ENCODE data around the gene PARP9. TPM values are rescaled to one million over a fixed set of nuclear protein-coding genes. Genes with fewer than 3 reads are reported as not detected.

Gene PARP9
- total RNA-seq, 1 donor from 2014 or later, result 11.1 TPM

DNA sequence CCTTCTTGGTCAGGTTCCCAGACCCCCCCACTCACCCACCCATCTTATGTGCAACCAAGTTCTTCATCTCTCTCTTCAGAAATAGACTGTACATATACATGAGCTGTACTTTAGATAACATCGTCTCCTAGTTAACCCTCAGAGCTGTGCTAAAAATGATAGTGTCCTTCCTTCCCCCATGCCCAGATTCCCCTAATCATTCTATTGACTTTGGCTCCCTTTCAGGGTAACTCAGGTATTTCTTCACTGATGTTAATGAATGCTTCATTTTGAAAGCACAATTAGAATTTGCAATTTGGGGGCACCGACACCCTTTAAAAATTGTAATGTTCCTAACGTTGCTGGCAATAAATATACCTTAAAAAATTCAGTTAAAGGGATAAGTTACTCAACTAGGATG lies 10.9 kb downstream of the PARP9 start:
- TF ChIP-seq, protein P1, sequence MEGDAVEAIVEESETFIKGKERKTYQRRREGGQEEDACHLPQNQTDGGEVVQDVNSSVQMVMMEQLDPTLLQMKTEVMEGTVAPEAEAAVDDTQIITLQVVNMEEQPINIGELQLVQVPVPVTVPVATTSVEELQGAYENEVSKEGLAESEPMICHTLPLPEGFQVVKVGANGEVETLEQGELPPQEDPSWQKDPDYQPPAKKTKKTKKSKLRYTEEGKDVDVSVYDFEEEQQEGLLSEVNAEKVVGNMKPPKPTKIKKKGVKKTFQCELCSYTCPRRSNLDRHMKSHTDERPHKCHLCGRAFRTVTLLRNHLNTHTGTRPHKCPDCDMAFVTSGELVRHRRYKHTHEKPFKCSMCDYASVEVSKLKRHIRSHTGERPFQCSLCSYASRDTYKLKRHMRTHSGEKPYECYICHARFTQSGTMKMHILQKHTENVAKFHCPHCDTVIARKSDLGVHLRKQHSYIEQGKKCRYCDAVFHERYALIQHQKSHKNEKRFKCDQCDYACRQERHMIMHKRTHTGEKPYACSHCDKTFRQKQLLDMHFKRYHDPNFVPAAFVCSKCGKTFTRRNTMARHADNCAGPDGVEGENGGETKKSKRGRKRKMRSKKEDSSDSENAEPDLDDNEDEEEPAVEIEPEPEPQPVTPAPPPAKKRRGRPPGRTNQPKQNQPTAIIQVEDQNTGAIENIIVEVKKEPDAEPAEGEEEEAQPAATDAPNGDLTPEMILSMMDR (conservative IDR thresholded peaks at IDR 0.05), result no peak
- H3K36me3 Mint-ChIP-seq, result peaks cover 4% of the 10 kb centered on the region
- DNase-seq (ENCODE audit: extremely low spot score, unreplicated experiment), result no peak
- H3K9me3 Mint-ChIP-seq, result no peaks in the 10 kb centered on the region
- H3K4me3 Mint-ChIP-seq, result no peak overlapping the region
- H3K27ac Mint-ChIP-seq, result no peak overlapping the region
- H3K27me3 Mint-ChIP-seq, result no peaks in the 10 kb centered on the region
- H3K4me1 Mint-ChIP-seq (ENCODE audit: unreplicated experiment), result peaks cover 4% of the 10 kb centered on the region

DNA sequence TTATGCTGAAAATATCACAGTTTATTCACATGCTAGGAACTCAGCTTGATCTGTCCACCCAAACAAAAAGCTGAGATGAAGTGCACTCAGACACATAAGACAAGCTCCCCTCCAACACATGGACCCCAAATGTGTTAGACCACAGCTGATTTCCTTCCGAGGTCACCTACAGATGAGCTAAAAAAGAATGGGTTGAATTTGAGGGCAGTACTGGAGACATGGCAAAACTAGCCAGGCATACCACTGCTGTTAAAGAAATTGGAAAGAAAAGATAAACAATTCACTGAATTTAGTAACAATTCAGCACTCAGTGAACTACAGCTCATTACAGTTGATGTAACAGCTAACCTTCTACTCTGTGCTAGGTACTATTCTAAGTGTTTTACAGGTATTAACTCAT lies 15.5 kb downstream of the PARP9 start:
- H3K27me3 Mint-ChIP-seq, result no peaks in the 10 kb centered on the region
- TF ChIP-seq, protein P1 (conservative IDR thresholded peaks at IDR 0.05), result no peak
- H3K27ac Mint-ChIP-seq, result no peak overlapping the region
- H3K9me3 Mint-ChIP-seq, result no peaks in the 10 kb centered on the region
- no peaks in the 10 kb centered on the region for H3K4me1 Mint-ChIP-seq (ENCODE audit: unreplicated experiment)
- peaks cover 4% of the 10 kb centered on the region for H3K36me3 Mint-ChIP-seq
- no peak for DNase-seq (ENCODE audit: extremely low spot score, unreplicated experiment)
- no peak overlapping the region for H3K4me3 Mint-ChIP-seq

GRCh38 chr3:122548076-122548475 lies 16.0 kb downstream of the PARP9 start:
- no peak overlapping the region for H3K27ac Mint-ChIP-seq

DNA sequence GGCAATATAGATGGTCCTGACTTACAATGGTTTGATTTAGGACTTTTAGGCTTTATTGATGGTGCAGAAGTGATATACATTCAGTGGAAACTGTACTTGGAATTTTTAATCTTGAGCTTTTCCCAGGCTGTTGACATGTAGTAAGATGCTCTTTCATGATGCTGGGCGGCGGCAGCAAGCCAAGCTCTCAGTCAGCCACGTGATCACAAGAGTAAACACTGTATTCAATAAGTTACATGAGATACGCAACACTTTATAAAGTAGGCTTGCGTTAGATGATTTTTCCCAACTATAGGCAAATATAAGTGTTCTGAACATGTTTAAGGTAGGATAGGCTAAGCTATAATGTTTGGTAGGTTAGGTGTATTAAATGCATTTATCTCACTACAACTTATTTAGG lies 17.9 kb downstream of the PARP9 start:
- H3K27me3 Mint-ChIP-seq, result no peaks in the 10 kb centered on the region
- no peaks in the 10 kb centered on the region for H3K36me3 Mint-ChIP-seq
- no peak for DNase-seq (ENCODE audit: extremely low spot score, unreplicated experiment)
- H3K27ac Mint-ChIP-seq, result no peak overlapping the region
- H3K4me3 Mint-ChIP-seq, result no peak overlapping the region
- no peaks in the 10 kb centered on the region for H3K4me1 Mint-ChIP-seq (ENCODE audit: unreplicated experiment)
- no peaks in the 10 kb centered on the region for H3K9me3 Mint-ChIP-seq
- TF ChIP-seq, protein P1 (conservative IDR thresholded peaks at IDR 0.05), result no peak

More at GRCh38 chr3:122548076-122548475, 16.0 kb downstream of the PARP9 start:
- H3K36me3 Mint-ChIP-seq, result peaks cover 2% of the 10 kb centered on the region
- TF ChIP-seq, protein P1 (conservative IDR thresholded peaks at IDR 0.05), result no peak
- DNase-seq (ENCODE audit: extremely low spot score, unreplicated experiment), result no peak
- no peaks in the 10 kb centered on the region for H3K27me3 Mint-ChIP-seq
- H3K4me3 Mint-ChIP-seq, result no peak overlapping the region
- no peaks in the 10 kb centered on the region for H3K4me1 Mint-ChIP-seq (ENCODE audit: unreplicated experiment)
- no peaks in the 10 kb centered on the region for H3K9me3 Mint-ChIP-seq

GRCh38 chr3:122538956-122539490 lies 25.1 kb downstream of the PARP9 start:
- H3K36me3 Mint-ChIP-seq, result peaks cover 5% of the 10 kb centered on the region
- TF ChIP-seq, protein P1 (conservative IDR thresholded peaks at IDR 0.05), result no peak
- H3K4me1 Mint-ChIP-seq (ENCODE audit: unreplicated experiment), result no peaks in the 10 kb centered on the region
- no peaks in the 10 kb centered on the region for H3K9me3 Mint-ChIP-seq
- no peak for DNase-seq (ENCODE audit: extremely low spot score, unreplicated experiment)
- no peak overlapping the region for H3K4me3 Mint-ChIP-seq
- peaks cover 4% of the 10 kb centered on the region for H3K27me3 Mint-ChIP-seq
- H3K27ac Mint-ChIP-seq, result no peak overlapping the region

GRCh38 chr3:122536632-122537001 lies 27.5 kb downstream of the PARP9 start:
- Mint-ChIP-seq H3K27ac (no peak overlapping the region), H3K36me3 (peaks cover 15% of the 10 kb centered on the region), H3K9me3 (no peaks in the 10 kb centered on the region), H3K27me3 (peaks cover 4% of the 10 kb centered on the region), H3K4me1 (ENCODE audit: unreplicated experiment) (no peaks in the 10 kb centered on the region), H3K4me3 (no peak overlapping the region)
- no peak for DNase-seq (ENCODE audit: extremely low spot score, unreplicated experiment)
- TF ChIP-seq, protein P1 (conservative IDR thresholded peaks at IDR 0.05), result no peak
